Non-pigmented ciliary epithelial cell (primary cell): ENCODE data around the gene SIRT7.
"Not testable (repeated sequence)": the region's sequence is repeated elsewhere in the genome, so short reads cannot be mapped to it uniquely, and the experiment has no call there.

Experiments used
- DNase-seq: peaks from one replicate; pipeline ENCODE4 v3.0.0-alpha.2; 2010; ENCODE audit warnings: low read depth

SIRT7 gene

GRCh38 chr17:81954131-81955057 is 36.4 kb upstream of the SIRT7 start:
- no peak for DNase-seq

DNA sequence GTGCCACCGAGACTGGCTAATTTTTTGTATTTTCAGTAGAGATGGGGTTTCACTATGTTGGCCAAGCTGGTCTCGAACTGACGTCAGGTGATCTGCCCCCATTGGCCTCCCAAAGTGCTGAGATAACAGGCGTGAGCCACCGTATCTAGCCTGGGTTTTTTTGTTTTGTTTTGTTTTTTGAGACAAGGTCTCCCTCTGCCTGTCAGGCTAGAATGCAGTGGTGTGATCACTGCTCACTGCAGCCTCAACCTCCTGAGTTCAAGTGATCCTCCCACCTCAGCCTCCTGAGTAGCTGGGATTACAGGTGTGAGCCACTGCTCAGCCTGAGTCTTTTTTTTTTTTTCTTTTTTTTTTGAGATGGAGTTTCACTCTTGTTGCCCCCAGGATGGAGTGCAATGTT is 35.5 kb upstream of the SIRT7 start:
- not testable (repeated sequence) for DNase-seq

GRCh38 chr17:81952792-81953228 is 34.8 kb upstream of the SIRT7 start:
- no peak for DNase-seq

DNA sequence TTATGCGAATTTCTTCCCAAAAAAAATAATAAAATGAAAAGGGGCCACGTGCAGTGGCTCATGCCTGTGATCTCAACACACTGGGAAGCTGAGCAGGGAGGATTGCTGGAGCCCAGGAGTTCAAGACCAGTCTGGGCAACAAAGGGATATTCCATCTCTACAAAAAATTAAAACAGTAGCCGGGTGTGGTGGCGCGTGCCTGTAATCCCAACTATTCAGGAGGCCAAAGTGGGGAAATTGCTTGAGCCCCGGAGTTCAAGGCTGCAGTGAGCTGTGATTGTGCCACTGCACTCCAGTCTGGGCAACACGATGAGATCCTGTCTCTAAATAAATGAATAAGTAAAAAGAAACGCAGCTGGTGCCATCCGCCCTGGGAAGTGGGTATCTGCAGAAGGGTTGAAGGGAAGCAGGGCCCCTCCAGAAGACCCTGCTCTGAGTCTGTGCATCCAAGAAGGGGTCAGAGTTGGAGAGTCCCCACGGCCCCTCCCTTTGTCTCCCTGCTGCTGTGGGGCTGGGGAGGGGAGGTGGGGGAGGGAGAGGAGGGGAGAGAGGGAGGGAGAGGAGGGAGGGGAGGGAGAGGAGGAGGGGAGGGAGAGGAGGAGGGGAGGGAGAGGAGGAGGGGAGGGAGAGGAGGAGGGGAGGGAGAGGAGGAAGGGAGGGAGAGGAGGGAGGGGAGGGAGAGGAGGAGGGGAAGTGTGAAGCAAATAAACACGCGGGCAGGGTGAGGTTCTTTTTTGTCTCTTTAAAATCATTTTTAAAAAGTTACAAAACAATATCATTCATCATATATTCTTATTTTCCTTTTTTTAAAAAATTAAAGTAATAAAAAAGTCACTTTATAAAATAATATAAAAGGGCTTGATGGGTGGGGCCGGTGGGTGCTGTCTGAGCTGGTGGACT is 34.1 kb upstream of the SIRT7 start:
- DNase-seq = no peak

DNA sequence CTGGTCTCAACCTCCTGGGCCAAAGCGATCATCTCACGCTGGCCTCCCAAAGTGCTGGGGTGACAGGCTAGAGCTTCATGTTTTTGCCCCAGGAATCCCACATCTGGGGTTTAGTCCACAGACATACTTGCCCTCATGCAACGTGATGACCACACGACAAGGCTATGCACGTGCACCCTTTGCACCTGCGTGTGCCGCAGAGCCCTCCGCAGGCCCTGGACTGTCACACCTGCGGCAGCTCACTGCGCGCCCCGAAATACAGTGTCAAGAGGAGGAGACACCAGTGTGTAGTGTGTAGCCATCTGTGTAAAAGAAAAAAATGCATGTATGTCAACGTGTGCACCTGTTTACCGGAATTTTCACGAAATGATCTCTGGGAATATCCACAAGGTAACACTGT is 32.5 kb upstream of the SIRT7 start:
- DNase-seq = no peak

DNA sequence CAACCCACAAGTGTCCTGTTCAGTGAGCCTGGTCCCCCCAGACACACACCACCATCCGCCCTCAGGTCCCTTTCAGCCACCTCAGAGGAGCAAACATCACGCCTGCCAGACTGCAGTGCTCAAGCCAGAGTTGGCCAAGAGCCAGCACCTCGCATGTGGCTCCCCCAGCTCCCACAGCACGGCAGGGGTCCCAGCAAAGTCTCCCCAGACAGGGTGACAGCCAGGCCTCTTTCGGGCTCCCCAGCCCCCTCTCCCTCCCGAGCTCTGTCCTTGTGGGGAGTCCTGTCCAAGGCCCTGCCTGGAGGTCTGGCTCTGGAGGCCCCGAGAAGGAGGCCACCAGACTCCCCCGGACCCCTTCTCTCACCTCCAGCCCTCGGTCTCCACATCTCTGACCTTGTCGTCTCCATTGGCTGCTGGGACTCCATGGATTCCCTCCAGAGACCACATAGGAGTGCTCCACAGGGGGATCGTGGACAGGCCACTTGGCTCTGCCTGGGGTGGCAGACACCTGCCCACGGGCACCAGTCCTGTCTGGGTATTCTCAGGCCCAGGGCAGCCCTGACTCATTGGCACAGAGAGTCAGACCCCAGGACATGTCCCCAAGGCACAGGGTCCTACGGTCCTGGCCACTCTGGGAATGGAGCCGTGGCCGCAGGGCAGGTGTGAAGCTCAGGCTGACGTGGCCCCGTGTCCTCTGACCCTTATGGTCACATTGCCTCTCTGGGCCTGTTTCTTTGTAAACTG is 30.8 kb upstream of the SIRT7 start:
- DNase-seq = no peak

- DNase-seq = no peak
Measured at GRCh38 chr17:81947189-81947588, 29.2 kb upstream of the SIRT7 start, which contains the start of gene MYADML2. TSS of gene MYADML2 (minus strand) at chr17:81947233. CDS start at chr17:81941741, 5,492 bp downstream.

GRCh38 chr17:81944858-81945257 is 26.9 kb upstream of the SIRT7 start:
- DNase-seq = no peak

- DNase-seq = no peak
Measured at GRCh38 chr17:81942167-81942553, 24.2 kb upstream of the SIRT7 start.

DNA sequence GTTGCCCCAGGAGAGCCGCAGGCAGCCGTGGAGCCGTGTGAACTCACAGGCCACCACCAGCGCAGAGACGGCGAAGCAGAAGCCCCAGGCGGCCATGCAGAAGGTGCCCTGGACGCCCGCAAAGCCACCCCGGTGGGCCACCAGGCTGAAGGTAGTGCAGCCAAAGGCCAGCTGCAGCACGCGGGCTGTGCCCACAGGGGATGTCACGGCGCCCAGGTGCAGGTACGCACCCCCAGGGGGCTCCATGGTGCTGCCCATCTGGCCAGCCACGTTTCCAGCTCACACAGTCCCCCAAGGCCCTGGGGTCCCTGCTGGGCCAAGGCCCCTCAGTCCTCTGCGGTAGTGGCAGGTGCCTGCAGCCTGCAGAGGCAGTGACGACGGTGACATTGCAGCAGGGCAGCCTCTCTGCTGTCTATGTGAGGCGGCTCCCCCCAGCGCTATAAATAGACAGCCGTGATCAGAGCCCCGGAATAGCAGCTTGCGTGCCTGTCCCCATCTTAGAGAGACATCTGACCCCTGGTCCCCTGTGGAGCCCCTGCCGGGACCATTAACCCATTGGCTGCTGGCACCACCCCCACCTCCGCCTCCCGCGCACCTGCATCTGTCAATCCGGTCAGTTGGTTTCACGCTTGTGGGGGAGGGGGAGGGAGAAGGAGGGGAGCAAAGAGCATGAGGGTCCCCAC is 23.6 kb upstream of the SIRT7 start:
- DNase-seq = no peak

GRCh38 chr17:81940538-81941483 is 22.8 kb upstream of the SIRT7 start:
- DNase-seq = no peak

GRCh38 chr17:81939881-81940385 is 22.0 kb upstream of the SIRT7 start:
- no peak for DNase-seq

DNA sequence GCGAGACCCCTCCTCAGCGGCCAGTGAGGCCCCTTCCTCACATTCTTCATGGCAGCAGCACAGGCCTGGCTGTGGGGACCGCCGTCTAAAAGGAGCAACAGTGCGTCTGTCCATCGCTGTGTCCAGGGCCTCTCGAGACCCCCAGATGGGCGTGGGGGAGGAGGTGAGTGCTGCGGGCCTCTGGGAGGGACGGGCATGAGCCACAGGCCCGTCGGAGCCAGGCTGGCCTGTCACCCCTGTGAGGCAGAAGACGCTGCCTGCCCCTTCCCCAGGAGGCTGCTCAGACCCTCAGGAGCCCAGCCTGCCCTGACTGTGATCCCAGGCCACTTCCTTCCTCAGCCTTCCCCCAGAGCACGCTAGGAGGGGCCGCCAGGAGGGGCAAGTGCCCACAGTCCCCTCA is 21.2 kb upstream of the SIRT7 start:
- DNase-seq = no peak

DNA sequence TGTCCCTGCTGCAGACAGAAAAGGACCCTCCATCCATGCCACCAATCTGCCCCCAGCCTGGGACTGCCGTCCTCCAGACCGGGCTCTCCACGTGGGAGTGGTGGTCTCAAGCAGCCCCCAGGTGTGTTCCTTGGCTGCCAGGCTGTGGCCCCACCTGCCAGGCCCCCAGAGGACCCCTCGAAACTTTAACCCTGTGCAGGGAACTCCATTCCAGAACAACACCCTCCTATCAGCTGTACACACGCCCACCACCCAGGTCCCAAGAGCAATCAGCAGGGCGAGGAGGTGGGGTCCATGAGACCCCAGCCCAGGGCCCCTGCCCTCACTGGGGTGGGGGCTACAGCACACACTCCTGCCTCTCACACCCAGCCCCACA is 17.7 kb upstream of the SIRT7 start:
- no peak for DNase-seq

DNA sequence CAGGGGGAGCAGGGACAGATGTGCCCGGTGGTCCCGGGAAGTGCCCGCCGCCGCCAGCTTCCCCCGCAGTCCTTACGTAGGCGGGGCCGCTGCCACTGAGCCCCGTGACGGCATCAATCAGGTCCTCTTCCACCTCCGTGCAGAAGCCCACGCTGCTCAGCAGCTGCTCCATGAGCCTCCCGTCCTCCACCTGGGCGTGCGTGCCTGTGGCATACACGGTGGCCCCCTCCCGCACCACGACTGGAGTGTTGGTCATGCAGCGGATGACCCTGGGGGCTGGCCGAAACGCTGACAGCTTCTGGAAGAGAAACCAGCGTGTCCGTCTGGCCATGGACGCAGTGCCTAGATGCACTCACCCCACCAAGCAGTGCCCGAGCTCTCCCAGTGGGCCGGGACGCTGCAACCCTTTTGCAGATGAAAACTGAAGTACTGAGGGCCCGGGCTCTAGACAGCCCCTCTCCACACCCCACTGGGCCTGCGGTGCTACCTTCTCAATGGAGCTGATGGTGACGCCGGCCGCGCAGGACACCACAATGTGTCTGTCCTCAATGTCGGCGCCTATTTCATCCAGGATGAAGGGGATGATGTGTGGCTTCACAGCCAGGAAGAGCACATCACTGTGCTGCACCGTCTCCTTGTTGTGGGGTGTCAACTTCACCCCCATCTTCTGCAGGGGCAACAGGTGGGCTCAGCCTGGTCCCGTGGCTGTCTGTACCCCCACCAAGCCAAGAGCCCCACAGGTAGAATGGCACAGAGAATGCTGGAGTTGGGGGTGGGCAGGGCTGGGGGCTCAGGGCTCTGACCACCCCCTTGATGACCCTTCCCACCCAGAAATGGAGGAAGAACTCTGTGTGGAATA is 17.1 kb upstream of the SIRT7 start:
- no peak for DNase-seq

DNA sequence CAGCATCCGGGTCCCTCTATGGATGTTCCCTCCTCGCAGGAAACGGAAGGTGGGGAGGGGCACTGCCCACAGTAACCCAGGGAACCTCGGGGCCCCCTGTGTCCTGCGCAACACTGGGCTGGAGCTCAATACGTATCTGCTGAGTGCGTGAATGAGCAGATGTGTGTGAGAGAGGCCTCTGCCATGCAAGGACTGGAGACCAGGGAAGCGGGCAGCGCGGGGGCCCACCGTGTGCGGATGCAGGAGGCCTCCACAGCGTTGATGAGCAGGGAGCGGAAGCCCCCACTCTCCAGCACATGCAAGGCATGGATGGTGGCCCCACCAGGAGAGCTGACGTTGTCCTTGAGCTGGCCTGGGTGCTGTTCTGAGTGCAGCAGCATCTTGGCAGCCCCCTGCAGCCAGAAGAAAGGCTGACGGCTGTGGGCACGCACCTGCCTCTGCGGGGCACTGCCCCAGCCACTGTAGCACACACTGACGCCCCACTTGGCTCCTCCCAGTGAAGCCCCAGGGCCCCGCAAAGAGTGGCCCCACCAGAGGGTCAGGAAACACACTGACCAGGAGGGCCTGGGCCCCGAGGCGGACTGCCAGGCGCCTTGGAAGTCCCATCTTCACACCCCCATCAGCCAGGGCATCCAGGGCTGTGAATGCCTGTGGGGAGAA is 16.3 kb upstream of the SIRT7 start:
- DNase-seq = no peak

DNA sequence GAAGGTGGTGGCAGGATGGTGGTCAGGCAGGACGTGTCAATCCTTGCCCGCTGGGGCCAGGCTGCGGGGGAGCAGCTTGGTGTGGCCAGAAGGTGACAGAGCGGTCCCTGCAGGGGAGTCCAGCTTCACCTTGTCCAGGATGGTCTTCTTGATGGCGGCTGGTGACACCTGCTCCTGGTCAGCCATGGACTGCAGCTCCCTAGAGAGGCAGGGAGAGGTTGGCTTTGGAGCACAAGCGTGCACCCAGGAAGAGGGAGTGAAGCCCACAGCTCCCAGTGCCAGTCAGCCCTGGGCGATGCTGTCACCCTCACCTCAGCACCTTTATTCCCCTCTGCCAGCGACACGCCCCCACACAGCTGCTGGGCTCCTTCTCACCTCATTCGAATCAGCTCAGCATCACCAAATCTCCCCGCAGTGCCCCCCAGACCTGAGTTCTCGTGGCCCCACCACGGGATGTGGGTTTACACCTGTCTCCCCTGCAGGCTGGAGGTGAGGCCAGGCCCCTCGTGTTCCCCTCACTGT is 15.3 kb upstream of the SIRT7 start:
- no peak for DNase-seq

- DNase-seq = no peak
Measured at GRCh38 chr17:81932333-81932983, 14.5 kb upstream of the SIRT7 start.
